ENCODE data around the gene ANKRD6.
A peak's percentile ranks its signal among the peaks of the same experiment; 100 is the strongest.

ANKRD6 gene

DNA sequence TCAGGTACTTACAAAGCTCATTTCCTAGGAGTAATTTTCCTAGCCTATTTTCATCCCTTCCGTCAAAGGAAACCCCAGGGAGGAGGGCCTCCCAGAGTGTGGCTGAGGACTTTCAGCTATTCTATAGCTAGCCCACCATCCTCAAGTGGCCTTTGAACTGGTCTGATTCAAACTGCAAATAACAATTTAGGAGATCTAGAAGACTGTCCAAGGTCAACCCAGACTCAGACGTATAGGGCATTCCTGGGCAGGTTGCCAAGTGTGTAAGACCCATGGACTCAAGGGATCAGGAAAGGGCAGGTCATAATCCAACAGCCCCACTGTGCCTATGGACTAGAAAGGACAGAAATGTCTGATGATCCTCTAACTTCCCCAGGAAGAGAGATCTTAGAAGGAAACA is 18.7 kb upstream of the ANKRD6 start:
- H3K27me3 ChIP-seq (replicated peaks; ENCODE audit: control insufficient read depth, insufficient read depth, low read length) = no peaks in the 10 kb centered on the region
- TF ChIP-seq, protein P1, sequence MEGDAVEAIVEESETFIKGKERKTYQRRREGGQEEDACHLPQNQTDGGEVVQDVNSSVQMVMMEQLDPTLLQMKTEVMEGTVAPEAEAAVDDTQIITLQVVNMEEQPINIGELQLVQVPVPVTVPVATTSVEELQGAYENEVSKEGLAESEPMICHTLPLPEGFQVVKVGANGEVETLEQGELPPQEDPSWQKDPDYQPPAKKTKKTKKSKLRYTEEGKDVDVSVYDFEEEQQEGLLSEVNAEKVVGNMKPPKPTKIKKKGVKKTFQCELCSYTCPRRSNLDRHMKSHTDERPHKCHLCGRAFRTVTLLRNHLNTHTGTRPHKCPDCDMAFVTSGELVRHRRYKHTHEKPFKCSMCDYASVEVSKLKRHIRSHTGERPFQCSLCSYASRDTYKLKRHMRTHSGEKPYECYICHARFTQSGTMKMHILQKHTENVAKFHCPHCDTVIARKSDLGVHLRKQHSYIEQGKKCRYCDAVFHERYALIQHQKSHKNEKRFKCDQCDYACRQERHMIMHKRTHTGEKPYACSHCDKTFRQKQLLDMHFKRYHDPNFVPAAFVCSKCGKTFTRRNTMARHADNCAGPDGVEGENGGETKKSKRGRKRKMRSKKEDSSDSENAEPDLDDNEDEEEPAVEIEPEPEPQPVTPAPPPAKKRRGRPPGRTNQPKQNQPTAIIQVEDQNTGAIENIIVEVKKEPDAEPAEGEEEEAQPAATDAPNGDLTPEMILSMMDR (IDR thresholded peaks at IDR 0.05; ENCODE audit: insufficient read depth, low read length, poor library complexity, severe bottlenecking) = no peak
- DNase-seq (ENCODE audit: extremely low read depth, insufficient read length) = no peak
- H3K36me3 ChIP-seq (ENCODE audit: control insufficient read depth, insufficient read depth, low read length) = no peaks in the 10 kb centered on the region
- no peak overlapping the region for H3K4me3 ChIP-seq (replicated peaks; ENCODE audit: low read depth, low read length)

DNA sequence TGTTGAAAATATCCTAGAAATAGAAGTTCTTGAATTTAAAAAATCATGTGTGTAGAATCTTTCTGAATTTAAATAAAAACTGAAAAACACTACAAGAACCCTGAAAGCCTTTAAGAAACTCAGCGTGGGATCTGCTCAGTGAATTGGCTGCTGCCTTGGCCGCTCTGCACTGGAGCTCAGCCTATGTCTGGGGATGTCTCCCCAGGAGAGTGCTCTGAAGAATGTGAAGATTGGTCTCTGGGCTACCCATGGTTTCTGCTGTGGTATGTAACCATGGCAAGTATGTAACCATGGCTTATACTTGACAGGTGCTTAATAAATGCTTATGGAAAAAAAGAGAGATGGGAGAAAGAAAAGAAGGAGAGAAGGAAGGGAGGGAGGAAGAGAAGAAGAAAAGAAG is 17.8 kb upstream of the ANKRD6 start:
- TF ChIP-seq, protein P1 (IDR thresholded peaks at IDR 0.05; ENCODE audit: insufficient read depth, low read length, poor library complexity, severe bottlenecking) = no peak
- H3K27me3 ChIP-seq (replicated peaks; ENCODE audit: control insufficient read depth, insufficient read depth, low read length) = no peaks in the 10 kb centered on the region

DNA sequence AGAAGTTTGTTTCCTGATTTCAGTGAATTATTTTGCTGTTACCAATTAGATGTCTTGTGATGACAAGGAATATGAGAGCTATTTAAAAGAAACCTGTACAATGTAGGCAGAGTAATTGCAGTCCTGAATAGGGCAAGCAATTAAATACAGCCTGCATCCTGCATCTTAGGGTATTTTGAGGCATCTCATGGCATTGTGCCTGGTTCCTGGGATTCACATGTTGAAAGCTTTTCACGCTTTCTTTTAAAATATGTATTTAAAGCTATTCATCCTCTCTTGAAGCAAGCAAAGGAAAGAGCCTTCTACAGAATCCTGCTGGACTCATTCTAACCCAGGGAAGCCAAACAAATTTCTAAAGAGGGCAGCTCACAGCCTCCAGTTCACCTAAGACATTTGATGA is 16.2 kb upstream of the ANKRD6 start:
- no peaks in the 10 kb centered on the region for H3K36me3 ChIP-seq (ENCODE audit: control insufficient read depth, insufficient read depth, low read length)
- DNase-seq (ENCODE audit: extremely low read depth, insufficient read length) = no peak
- no peaks in the 10 kb centered on the region for H3K27me3 ChIP-seq (replicated peaks; ENCODE audit: control insufficient read depth, insufficient read depth, low read length)
- H3K4me3 ChIP-seq (replicated peaks; ENCODE audit: low read depth, low read length) = no peak overlapping the region
- TF ChIP-seq, protein P1 (IDR thresholded peaks at IDR 0.05; ENCODE audit: insufficient read depth, low read length, poor library complexity, severe bottlenecking) = no peak

More for the DNA sequence above, 17.8 kb upstream of the ANKRD6 start:
- no peak for DNase-seq (ENCODE audit: extremely low read depth, insufficient read length)
- Histone ChIP-seq H3K36me3 (ENCODE audit: control insufficient read depth, insufficient read depth, low read length) (no peaks in the 10 kb centered on the region), H3K4me3 (replicated peaks; ENCODE audit: low read depth, low read length) (no peak overlapping the region)

DNA sequence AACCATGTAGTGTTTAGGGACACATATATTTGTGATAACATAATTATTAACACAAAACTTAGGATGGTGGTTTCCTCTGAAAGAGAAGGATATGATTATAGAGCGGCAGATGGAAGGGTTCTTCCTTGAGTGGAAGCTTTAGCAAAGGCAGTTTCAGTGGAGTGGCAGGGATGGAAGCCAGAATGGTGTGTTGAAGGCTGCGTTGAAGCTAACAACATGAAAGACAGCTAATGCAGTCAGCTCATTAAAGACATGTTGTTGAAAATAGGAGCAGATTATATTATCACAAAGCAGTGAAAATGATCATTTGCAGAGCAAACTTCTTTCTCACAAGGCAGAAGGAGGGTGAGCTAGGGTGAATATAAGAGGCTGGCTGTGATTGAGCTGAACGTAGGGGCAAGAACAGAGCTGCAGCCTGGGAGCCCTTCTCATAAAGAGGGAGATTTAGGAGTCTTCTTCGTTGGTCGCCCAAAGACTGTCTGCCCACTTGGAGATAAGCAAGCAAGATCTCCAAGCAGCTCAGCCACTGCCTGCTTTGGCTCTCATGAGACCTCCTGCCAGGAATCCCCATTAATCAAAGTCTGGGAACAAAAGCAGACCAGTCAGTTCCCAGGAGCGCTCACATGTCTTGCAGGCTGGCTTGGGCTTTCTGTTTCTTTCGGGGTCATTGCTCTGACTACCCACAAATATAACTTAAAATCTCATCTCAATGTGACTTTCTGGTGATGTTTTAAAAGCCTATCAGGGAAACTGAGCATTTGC is 2.6 kb upstream of the ANKRD6 start:
- TF ChIP-seq, protein P1 (IDR thresholded peaks at IDR 0.05; ENCODE audit: insufficient read depth, low read length, poor library complexity, severe bottlenecking) = no peak
- H3K36me3 ChIP-seq (ENCODE audit: control insufficient read depth, insufficient read depth, low read length) = no peaks in the 10 kb centered on the region
- DNase-seq (ENCODE audit: extremely low read depth, insufficient read length) = no peak
- H3K4me3 ChIP-seq (replicated peaks; ENCODE audit: low read depth, low read length) = no peak overlapping the region
- H3K27me3 ChIP-seq (replicated peaks; ENCODE audit: control insufficient read depth, insufficient read depth, low read length) = no peaks in the 10 kb centered on the region; the same call in 1 of the 2 replicates

DNA sequence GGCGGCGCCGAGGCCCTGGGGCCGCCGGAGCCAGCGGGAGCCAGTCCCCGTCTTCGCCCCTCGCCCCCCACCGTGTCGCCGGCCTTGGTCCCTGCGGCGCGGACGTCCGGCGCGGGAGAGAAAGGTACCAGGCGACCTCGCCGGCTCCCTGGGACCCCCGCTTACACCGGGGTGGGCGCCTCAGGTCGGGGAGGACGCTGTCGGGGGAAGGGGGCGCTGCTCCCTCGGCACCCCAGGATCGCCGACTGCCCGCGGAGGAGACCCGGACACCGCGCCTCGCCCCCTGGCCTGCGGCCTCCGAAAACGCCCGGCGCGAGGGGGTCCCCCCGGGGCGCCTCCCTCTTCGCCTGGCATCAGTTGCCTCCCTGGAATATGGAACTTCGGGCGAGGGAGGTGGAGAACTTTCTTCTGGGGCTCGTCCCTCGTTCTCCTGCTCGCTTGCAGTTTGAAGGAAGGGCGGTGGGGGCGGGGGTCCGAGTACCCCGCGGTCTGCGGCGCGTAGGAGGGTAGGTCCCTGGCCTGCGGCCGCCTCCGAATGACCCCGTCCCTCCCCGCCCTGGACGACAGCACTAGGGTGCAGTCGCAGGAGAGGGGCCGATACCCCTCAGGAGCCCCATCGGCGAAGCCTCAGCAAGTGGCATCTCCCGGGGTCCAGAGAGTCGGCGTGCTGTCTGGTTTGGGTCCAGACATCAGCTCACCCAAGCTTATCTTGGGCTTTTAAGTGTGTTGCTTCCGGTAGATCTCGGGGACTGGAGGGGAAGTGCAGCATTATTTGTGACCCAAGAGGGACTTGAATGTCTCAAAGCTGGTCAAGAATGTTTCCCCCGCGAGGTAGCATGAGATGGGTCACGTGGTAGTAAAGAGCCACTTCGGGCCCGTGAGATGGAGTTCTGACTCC is 549 bp downstream of the ANKRD6 start:
- H3K4me3 ChIP-seq (replicated peaks; ENCODE audit: low read depth, low read length) = peak overlapping the region; percentile 70
- DNase-seq (ENCODE audit: extremely low read depth, insufficient read length) = peak; percentile 55
- TF ChIP-seq, protein P1 (IDR thresholded peaks at IDR 0.05; ENCODE audit: insufficient read depth, low read length, poor library complexity, severe bottlenecking) = peak; percentile 1

More for the DNA sequence above, 549 bp downstream of the ANKRD6 start:
- Histone ChIP-seq H3K27me3 (replicated peaks; ENCODE audit: control insufficient read depth, insufficient read depth, low read length) (no peaks in the 10 kb centered on the region), H3K36me3 (ENCODE audit: control insufficient read depth, insufficient read depth, low read length) (no peaks in the 10 kb centered on the region)
